GM21528 (cell line): Measurements from ENCODE around the gene NPBWR2.
"Not testable (repeated sequence)": the region's sequence is repeated elsewhere in the genome, so short reads cannot be mapped to it uniquely, and the experiment has no call there.

ENCODE experiments used
- ATAC-seq: cut with Tn5 transposase; IDR thresholded peaks from one replicate; pipeline ENCODE4 v1.9.1; 2021; ENCODE audit warnings: mild to moderate bottlenecking, moderate library complexity; ENCODE audit not compliant: unreplicated experiment, low FRiP score

The NPBWR2 gene

DNA sequence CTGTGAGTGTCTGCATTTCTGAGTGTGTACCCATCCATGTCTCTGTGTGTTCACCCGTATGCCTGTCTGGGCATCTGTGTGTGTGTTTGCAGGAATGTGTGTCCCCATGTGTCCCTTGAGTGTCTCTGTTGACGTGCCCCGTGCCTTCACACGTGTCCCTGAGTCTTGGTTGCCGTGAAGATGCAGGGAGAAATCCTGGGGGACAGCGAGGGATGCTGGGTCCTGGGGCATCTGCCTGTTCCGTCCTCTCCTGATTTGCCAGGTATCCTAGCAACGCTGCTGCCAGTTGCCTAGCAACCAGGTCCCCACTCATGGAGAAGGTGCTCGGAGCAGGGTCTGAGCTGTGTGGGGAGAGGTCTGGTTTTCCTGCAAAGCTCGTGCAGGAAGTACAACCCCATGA is 17.2 kb downstream of the NPBWR2 start:
- ATAC-seq = no peak

DNA sequence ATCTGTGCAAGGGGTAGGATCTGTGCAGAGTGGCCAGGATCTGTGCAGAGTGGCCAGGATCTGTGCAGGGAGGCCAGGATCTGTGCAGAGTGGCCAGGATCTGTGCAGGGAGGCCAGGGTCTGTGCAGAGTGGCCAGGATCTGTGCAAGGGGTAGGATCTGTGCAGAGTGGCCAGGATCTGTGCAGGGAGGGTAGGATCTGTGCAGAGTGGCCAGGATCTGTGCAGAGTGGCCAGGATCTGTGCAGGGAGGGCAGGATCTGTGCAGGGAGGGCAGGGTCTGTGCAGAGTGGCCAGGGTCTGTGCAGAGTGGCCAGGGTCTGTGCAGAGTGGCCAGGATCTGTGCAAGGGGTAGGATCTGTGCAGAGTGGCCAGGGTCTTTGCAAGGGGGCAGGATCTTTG is 18.8 kb downstream of the NPBWR2 start:
- ATAC-seq = not testable (repeated sequence)

DNA sequence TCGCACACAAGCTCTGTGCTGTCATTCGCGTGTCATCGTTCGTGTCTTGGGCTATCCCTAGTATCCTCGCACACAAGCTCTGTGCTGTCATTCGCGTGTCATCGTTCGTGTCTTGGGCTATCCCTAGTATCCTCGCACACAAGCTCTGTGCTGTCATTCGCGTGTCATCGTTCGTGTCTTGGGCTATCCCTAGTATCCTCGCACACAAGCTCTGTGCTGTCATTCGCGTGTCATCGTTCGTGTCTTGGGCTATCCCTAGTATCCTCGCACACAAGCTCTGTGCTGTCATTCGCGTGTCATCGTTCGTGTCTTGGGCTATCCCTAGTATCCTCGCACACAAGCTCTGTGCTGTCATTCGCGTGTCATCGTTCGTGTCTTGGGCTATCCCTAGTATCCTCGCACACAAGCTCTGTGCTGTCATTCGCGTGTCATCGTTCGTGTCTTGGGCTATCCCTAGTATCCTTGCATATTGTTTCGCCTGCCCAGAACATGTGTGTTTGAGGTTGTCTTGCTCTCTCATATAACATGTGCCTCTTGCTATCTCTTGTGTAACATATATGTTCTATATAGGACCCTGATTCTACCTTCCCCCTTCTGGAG is 20.0 kb downstream of the NPBWR2 start:
- not testable (repeated sequence) for ATAC-seq

DNA sequence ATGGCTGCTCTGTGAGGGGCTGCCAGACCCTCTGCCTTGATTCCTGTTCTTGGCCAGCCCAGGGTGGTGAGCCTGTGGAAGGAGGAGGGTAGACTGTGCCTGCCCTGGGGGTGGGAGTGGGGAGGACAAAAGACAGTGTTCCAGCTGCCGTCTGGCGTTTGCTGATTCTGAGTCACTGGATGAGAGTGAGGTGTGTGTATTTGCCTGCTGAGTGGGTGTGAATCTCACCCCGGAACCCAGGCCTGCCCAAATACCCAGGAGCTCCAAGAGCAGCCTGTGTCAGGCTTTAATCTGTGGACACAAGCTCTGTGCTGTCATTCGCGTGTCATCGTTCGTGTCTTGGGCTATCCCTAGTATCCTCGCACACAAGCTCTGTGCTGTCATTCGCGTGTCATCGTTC is 20.6 kb downstream of the NPBWR2 start:
- ATAC-seq = no peak

DNA sequence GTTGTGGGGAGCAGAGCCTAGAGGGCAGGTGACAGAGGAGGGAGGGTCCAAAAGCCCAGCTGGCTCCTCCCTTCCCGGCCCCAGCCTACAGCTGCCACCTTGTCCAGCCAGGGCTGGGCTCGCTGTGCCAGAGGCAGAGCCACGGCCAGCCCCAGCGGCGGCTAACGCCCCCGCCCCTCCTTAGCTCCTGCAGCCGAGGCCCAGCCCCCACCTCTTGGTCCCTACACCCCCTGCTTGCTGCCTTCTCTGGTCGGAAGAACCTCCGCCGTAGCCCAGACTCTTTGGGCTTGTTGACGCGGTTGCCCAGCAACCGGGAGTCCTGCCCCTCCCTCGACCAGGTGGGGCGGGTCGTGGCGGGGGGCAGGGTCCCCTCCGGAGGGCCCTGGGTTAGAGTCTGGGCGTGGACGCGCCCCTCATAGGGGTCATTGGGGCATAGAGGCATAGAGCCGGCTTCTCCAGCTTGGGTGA is 22.6 kb downstream of the NPBWR2 start:
- no peak for ATAC-seq

DNA sequence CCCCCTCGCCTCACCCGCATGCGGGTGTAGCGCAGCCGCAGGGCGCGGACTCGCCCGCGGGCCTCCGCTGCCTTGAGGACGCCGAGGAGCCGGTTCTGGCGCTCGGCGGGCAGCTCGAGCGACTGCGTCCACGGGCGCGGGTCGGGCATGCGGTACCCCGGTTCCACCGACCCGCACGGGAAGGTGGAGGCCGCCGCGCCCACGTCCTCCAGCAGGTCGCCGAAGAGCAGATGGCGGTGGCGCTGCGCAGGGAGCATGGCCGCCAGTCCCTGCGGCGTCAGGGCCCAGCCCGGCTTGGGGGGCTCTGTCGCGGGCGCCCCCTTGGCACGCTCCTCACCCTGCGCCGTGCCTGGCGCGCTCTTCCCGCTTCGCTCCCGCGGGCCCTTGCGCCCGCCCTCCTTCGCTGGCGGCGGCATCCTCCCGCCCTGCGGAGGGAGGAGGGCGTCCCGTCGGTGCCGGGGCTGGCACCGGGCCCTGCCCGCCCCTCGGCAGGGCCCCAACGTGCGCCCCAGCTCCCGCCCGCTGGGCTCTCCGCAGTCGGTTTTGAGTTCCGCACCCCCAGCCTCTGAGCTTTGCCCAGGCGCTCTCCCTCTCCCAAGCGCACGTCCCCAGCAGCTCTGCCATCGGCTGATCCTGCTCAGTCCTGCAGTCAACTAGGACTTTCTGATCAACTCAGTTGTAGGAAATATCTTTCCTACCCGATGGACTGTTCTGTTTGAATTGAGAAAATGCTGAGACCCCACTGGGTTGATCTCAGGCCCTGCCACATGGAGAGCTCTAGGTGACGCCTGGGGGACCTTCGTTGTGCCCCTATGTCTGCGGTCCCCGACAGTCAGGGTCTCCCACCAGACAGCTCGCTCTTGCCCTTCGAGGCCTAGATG is 23.3 kb downstream of the NPBWR2 start, which contains the start of gene LKAAEAR1:
TSS of gene LKAAEAR1 (minus strand) at position 595 of the 881 bp plus-strand sequence. CDS start at position 416, 179 bp downstream.
- no peak for ATAC-seq

DNA sequence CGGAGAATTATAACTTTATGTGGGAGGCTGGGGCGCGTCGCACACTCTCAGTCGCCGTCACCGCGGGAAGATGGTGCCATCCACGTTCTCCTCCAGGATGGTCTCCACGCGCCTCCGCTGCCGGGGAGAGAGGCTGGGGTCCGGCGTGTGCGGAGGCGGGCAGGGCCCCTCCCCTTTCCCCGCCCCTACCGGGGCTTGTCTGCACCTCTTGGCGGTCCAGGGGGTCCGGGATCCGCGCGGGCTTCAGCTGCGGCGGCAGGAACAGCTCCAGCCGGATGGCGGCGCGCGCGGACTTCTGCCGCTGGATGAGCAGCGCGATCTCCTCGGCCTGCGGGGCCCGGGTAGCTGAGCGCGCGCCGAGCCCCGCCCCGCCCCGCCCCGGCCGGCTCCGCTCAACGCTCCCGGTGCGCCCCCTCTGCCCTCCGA is 24.0 kb downstream of the NPBWR2 start:
- ATAC-seq = no peak

DNA sequence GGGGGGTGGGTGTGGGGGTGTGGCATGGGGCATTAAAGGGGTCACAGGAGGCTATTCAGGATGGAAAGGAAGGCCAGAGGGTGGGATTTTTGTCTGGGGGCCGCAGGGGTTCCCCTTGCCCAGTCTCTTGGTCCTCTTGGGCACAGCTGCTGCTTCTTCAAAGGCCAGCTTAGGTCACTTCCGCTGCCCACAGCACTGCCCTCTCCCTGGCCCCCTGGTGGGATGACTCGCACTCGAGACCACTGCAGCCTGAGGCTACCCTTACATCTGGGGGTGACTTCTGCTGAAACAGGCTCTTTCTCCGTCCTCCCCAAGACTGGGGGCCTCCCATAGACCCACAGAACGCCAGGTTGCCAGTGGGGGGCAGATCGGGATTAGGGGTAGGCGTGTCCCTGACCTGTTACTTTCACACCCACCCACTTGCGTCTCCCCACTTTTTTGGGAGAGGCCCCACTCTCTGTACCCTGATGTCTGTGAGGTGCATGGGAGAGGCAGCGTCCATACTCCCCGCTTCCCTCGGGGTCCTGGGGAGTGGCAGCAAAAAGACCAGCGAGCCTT is 24.5 kb downstream of the NPBWR2 start:
- ATAC-seq = no peak

DNA sequence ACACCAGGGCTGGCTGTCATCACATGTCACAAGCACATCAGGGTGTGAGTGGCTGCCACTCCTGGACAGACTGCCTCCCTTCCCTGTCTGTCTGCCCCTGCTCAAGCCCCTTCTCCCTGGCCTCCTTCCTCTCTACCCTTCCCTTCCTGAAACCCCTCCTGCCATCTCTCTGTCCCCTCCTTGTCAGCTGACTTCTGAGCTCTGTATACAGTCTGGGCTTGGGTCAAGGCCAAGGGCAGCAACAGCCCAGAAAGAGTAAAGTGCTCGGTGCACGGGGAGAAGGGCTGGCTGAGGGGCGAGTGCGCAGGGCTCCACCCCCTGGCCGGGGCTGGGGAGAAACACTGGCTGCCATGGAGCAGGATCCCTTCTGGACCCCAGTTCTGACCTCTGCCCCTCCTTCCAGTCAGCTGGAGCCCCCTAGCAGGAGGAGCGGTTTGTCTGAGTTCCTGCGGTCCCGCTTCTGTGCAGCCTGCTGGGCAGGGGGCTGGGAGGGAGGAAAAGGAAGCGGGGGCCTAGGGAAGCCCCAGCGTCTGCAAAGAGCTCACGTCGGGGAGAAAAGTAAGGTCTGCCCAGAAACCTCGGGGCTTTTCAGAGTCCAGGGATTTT is 25.1 kb downstream of the NPBWR2 start:
- no peak for ATAC-seq

DNA sequence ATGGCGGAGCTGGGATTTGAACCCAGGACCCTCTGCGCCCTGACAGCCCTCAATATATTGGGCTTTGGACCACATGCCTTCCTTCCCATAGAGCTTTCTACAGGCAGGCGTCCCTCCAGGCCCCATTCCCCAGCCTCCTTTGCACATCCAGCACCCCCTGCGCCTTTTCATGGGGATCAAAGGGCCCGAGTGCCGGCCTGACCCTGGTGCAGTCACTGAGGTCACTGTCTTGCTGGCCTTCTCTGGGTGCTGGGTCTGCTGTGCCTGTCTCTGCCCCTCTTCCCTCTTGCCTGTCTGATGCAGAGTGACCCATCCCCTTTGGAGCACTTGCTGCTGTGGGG is 25.8 kb downstream of the NPBWR2 start:
- no peak for ATAC-seq

DNA sequence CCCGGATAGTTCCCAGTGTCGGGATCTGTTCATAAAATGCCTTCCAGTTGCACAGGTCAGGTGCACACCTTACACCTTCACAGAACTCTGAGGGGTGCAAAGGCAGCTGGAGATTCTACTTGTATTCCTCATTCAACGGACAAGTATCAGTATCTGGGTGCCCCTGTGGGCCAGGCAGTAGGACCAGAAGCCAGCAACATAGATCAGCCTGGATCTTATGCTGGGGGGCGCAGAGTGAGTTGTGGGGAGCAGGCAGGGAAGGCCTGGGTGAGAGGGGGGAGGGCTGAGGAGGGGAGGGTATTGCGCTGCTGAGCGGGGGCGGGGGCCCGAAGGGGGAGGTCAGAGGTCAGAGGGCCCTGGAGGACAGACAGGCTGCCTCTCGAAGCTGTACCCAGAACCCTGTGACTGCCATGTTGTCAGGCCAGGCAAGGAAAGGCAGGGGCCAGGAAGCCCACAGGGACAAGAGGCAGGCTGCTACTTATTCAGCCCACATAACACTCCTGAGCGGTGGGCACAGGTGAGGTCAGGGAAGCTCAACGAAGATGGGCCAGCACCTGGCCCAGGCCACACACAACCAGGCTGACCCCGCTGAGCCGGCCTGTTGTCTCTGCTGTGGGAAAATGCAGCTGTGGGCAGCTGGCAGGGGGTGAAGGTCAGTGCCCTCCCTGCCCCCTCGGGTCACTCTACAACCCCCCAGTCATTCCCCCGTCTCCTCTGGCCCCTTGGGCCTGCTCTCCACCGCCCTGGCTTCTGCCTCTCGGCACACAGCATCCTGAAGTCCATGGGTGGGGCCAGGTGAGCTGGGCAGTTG is 26.3 kb downstream of the NPBWR2 start:
- no peak for ATAC-seq

DNA sequence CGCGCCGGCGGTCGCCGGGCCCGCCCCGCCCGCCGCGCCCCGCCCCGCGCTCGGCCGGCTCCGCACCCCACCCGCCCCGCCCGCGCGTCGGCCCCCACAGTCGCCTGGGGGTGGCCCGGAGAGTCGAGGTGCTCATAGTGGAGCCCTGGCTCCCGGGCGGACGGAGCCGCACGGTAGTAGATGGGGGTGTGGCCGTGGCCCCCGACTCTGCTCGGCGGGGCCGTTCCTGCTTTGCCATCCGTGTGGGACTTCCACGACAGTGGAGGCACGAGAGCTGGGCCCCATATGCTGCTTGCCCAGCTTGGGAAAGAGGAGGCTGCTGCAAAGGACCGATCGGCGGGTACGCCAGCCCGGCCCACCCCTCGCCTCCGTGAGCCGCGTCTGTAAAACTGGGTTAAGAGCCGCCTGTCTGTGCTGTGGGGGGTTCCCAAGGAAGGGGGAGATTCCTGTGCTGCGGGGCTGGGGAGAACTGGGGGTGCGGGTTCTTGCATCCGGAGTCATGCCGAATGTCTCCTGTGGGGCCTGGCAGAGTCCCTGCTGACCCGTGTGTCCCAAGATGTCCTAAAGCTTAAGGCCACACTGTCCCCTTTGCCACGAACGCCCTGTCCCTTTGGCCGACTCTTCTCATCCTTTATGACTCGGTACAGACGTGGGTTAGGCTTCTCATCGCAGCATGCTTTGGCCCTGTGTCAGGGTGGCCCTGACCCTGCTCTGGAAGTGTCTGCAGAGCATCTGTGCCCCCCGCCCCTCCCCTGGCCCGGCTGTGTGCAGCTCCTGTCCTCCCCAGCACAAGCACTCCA is 27.2 kb downstream of the NPBWR2 start, which contains the start of gene OPRL1:
TSS of gene OPRL1 (plus strand) at position 70 of the 800 bp plus-strand sequence. CDS start 12,639 bp downstream, outside the sequence.
- no peak for ATAC-seq

DNA sequence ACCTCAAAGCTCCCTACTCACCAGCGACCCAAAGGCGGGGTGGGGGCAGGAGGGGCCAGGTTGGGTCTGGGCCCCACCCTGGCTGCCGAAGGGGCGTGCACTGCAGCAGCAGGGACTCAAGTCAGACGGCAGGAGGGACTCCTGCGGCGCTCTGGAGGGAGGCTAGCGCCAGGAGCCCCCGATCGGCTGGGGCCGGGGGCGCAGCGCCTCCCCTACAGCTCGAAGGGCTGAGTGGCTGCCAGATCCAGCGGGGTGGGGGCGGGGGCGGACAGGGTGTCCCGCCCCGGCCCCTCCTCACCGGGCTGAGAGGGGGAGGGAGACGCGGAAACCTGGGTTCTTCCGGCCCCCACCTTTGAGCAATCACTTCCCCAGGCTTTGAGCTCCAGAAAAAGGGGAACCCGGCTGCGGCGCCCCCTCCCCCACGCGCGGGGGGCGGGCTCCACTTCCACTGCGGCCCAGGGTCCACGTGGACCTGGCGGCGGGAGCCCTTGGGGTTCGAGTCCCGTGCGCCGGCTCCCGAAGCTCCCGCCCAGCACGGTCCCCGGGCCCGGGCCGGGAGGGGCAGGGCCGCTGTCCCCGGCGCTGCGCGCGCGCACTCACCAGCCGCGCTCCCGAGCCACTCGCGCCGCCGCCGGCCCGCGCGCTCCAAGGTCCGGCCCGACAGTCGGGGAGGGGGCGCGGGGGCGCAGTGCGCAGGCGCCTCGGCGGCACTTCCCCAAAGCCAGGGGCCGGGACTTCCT is 27.9 kb downstream of the NPBWR2 start, which contains the start of gene RGS19:
TSS of gene RGS19 (minus strand) at position 246 of the 740 bp plus-strand sequence. CDS start 2,632 bp downstream, outside the sequence.
- peak; percentile 40 for ATAC-seq

DNA sequence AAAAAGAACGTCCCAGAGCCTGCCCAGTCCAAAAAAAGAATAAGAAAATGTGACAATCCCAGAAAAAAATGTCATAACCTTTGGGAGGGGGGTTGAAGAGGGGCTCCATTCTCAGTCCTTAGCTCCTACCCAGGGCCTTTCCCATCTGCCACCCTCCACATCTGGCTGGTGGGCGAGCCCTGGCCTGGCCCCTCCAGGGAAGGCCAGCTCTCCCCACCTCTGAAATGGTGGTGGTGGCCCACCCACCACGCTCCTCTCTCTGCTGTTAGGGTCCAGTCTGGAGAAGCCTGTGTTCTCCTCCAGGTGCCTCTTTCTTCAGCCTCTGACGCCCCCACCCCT is 28.5 kb downstream of the NPBWR2 start:
- ATAC-seq = no peak

DNA sequence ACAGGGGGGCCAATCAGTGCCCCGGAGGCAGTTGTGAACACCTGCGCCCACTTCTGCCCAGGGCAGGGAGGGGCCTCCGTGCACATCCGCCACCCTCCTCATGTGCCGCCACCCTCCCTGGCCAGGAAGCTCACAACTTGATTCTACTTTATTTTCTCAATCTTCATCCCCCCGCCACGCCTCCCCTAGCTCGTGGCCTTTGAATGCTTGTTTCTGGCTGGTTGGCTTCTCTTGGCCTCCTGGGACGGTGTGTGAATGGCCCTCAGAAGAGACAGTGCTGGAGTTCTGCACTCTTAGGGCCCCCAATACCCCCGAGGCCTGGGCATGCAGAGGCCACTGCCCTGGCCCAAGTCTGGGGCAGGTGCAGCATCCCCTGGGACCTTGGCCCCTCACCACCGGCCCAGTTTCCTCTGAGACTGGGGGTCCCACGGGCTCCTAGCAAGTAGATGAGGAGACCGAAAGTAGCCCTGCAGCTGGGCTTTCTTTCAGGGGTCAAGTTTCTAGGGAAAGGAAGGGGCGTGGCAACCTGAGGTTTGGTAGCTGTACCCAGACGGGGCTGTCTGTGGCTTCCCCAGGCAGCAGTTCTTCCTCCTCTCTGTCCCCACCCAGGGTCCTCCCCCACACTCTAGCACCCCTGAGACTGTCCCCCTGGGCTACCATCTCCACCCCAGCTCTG is 29.4 kb downstream of the NPBWR2 start:
- no peak for ATAC-seq

DNA sequence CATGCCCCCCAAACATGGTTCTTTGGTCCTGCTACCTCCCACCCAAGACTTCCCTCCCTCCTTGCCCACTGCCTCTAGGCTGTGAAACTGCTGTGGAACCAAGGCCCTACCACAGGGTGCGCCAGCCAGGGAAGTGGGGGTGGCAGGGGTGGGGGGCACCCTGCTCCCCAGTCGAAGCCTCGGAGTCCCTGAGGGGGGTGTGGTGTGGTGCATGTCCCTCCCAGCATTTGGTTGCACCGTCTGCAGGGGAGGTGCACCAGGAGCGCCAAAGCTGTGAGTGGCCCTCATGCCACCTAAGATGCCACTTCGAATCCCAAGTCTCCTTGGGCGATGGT is 29.9 kb downstream of the NPBWR2 start:
- no peak for ATAC-seq

DNA sequence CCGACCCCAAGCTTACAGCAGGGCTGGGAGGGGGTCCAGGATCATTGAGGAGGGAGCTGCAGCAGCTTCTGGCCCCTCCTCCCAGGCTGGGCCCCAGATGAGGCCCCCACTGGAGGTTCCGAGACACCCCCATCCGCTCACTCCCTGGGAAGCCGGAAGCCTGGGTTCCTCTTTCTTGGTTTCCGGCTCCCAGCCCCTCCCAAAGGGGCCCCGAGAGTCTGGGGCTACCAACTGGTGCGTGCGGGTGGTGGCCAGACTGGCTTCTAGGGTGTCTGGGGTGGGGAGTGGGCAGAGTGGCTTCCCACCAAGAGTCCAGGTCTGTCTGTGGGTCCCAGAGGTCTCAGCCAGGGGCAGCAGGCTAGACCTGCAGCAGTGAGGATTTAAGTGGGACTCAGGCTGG is 30.3 kb downstream of the NPBWR2 start:
- no peak for ATAC-seq
